ENCODE data around the gene VTA1. TPM values are rescaled to one million over a fixed set of nuclear protein-coding genes. Genes with fewer than 3 reads are reported as not detected.
"Not testable (repeated sequence)": the region's sequence is repeated elsewhere in the genome, so short reads cannot be mapped to it uniquely, and the experiment has no call there.

VTA1 gene
- total RNA-seq, 2 experiments from 2014 or later: 37.0 to 37.6 TPM

- Mint-ChIP-seq H3K4me3 (no peak overlapping the region), H3K9me3 (peaks cover 11% of the 10 kb centered on the region), H3K27ac (no peak overlapping the region), H3K27me3 (no peaks in the 10 kb centered on the region), H3K36me3 (ENCODE audit: low read depth) (peaks cover 55% of the 10 kb centered on the region), H3K4me1 (peaks cover 2% of the 10 kb centered on the region)
- ChIA-PET CTCF (interaction anchor here (0.9 to 1.7 kb wide), 4 partner anchors 18 to 30 kb away, joined by 3 to 4 read pairs (median 3); no protein-coding TSS in a partner anchor), POLR2A (interaction anchor here (0.9 kb wide), 1 partner anchor 31 kb away, joined by 3 read pairs; the partner anchor contains the start of gene VTA1)
- DNase-seq: no peak
Measured at GRCh38 chr6:142178129-142178528, 31.1 kb downstream of the VTA1 start.

GRCh38 chr6:142182004-142182403, 34.9 kb downstream of the VTA1 start:
- POLR2A ChIA-PET: no interaction called here
- CTCF ChIA-PET: no interaction called here
- Mint-ChIP-seq H3K4me1 (peaks cover 2% of the 10 kb centered on the region), H3K27ac (no peak overlapping the region), H3K36me3 (ENCODE audit: low read depth) (peaks cover 26% of the 10 kb centered on the region), H3K9me3 (peaks cover 9% of the 10 kb centered on the region), H3K27me3 (no peaks in the 10 kb centered on the region), H3K4me3 (no peak overlapping the region)
- DNase-seq: no peak

DNA sequence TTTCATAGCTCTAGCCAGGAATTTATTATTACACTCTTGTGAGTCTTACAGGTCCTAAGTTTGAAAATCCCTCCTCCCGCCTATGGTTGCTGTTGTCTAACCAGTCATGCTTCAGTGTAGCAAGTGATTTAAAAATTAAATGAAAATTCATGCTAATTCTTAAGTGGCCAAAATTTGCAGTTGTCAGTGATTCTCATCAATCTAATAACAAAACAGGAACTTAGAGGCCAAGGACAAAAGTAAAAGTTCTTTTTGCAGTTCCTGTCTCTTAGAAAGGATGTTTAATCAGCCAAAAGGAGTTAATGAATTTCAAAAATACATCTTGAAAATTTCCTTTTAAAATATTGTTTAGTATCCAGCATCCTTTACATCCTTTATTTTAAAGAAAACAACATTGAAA, 36.3 kb downstream of the VTA1 start:
- Mint-ChIP-seq H3K27me3 (no peaks in the 10 kb centered on the region), H3K27ac (no peak overlapping the region), H3K4me3 (no peak overlapping the region), H3K36me3 (ENCODE audit: low read depth) (peaks cover 13% of the 10 kb centered on the region), H3K4me1 (peaks cover 2% of the 10 kb centered on the region), H3K9me3 (no peaks in the 10 kb centered on the region)
- ChIA-PET POLR2A (no interaction called here), CTCF (no interaction called here)
- no peak for DNase-seq

- peaks cover 16% of the 10 kb centered on the region for H3K36me3 Mint-ChIP-seq (ENCODE audit: low read depth)
- H3K27ac Mint-ChIP-seq: no peak overlapping the region
- POLR2A ChIA-PET: no interaction called here
- H3K9me3 Mint-ChIP-seq: no peaks in the 10 kb centered on the region
- no peak overlapping the region for H3K4me3 Mint-ChIP-seq
- CTCF ChIA-PET: no interaction called here
- no peaks in the 10 kb centered on the region for H3K27me3 Mint-ChIP-seq
- DNase-seq: no peak
- H3K4me1 Mint-ChIP-seq: peaks cover 2% of the 10 kb centered on the region
Measured at GRCh38 chr6:142184307-142184706, 37.2 kb downstream of the VTA1 start.

- H3K27me3 Mint-ChIP-seq: no peaks in the 10 kb centered on the region
- POLR2A ChIA-PET: no interaction called here
- H3K27ac Mint-ChIP-seq: no peak overlapping the region
- peaks cover 2% of the 10 kb centered on the region for H3K4me1 Mint-ChIP-seq
- H3K4me3 Mint-ChIP-seq: no peak overlapping the region
- H3K9me3 Mint-ChIP-seq: no peaks in the 10 kb centered on the region
- DNase-seq: no peak
- CTCF ChIA-PET: interaction anchor here (2.1 kb wide), 1 partner anchor 30 kb away, joined by 6 read pairs; no protein-coding TSS in a partner anchor
- peaks cover 17% of the 10 kb centered on the region for H3K36me3 Mint-ChIP-seq (ENCODE audit: low read depth)
Measured at GRCh38 chr6:142185641-142186040, 38.6 kb downstream of the VTA1 start.

DNA sequence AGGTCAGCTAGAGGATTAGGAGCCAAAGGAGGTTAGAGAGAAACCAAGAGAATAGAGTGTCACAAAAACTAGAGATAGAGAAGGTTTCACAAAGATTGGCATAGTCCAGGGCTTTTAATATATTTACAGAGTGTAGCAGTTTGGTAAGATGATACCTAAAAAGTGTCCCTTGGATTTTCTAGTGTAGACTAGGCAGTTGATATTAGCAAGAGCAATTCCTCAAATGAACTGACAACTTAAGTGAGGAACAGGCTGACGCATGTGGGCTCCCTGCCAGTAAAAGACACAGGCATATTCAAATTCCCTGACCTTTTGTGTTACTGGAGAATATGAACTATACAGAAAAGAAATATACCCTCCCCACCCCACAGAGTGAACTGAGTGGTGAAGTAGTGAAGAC, 40.1 kb downstream of the VTA1 start:
- Mint-ChIP-seq H3K4me3 (no peak overlapping the region), H3K27ac (no peak overlapping the region), H3K36me3 (ENCODE audit: low read depth) (peaks cover 12% of the 10 kb centered on the region), H3K27me3 (no peaks in the 10 kb centered on the region), H3K9me3 (no peaks in the 10 kb centered on the region), H3K4me1 (peaks cover 2% of the 10 kb centered on the region)
- no peak for DNase-seq
- ChIA-PET CTCF (interaction anchor here (1.4 to 2.4 kb wide), 3 partner anchors 9 to 31 kb away, joined by 6 to 7 read pairs (median 6); no protein-coding TSS in a partner anchor), POLR2A (no interaction called here)

- H3K27ac Mint-ChIP-seq; DNase-seq; H3K4me1 Mint-ChIP-seq; H3K9me3 Mint-ChIP-seq; H3K4me3 Mint-ChIP-seq; POLR2A ChIA-PET; H3K36me3 Mint-ChIP-seq (ENCODE audit: low read depth); H3K27me3 Mint-ChIP-seq: not testable (repeated sequence)
- CTCF ChIA-PET: interaction anchor here (0.8 to 2.4 kb wide), 2 partner anchors 8 to 19 kb away, joined by 3 to 7 read pairs; no protein-coding TSS in a partner anchor
Measured at GRCh38 chr6:142188341-142188740, 41.3 kb downstream of the VTA1 start.

- Mint-ChIP-seq H3K9me3 (no peaks in the 10 kb centered on the region), H3K36me3 (ENCODE audit: low read depth) (peaks cover 13% of the 10 kb centered on the region), H3K4me1 (no peaks in the 10 kb centered on the region), H3K4me3 (no peak overlapping the region), H3K27ac (no peak overlapping the region), H3K27me3 (no peaks in the 10 kb centered on the region)
- ChIA-PET CTCF (interaction anchor here (3.8 kb wide), 1 partner anchor 19 kb away, joined by 13 read pairs; no protein-coding TSS in a partner anchor), POLR2A (no interaction called here)
- DNase-seq: no peak
Measured at GRCh38 chr6:142189057-142189456, 42.0 kb downstream of the VTA1 start.

- Mint-ChIP-seq H3K36me3 (ENCODE audit: low read depth) (peaks cover 31% of the 10 kb centered on the region), H3K4me3 (no peak overlapping the region), H3K27ac (no peak overlapping the region), H3K27me3 (no peaks in the 10 kb centered on the region), H3K4me1 (peaks cover 5% of the 10 kb centered on the region), H3K9me3 (no peaks in the 10 kb centered on the region)
- CTCF ChIA-PET: interaction anchor here (1.7 to 3.8 kb wide), 2 partner anchors 16 to 36 kb away, joined by 4 to 13 read pairs; no protein-coding TSS in a partner anchor
- POLR2A ChIA-PET: no interaction called here
- no peak for DNase-seq
Measured at GRCh38 chr6:142192343-142192742, 45.3 kb downstream of the VTA1 start.

- H3K4me1 Mint-ChIP-seq: peaks cover 5% of the 10 kb centered on the region
- peaks cover 35% of the 10 kb centered on the region for H3K36me3 Mint-ChIP-seq (ENCODE audit: low read depth)
- DNase-seq: no peak
- no peak overlapping the region for H3K27ac Mint-ChIP-seq
- POLR2A ChIA-PET: no interaction called here
- no peak overlapping the region for H3K4me3 Mint-ChIP-seq
- H3K9me3 Mint-ChIP-seq: no peaks in the 10 kb centered on the region
- CTCF ChIA-PET: interaction anchor here (1.7 kb wide), 1 partner anchor 38 kb away, joined by 4 read pairs; no protein-coding TSS in a partner anchor
- H3K27me3 Mint-ChIP-seq: no peaks in the 10 kb centered on the region
Measured at GRCh38 chr6:142193621-142194020, 46.6 kb downstream of the VTA1 start.

- DNase-seq: no peak
Measured at GRCh38 chr6:142195862-142196541, 48.9 kb downstream of the VTA1 start.

DNA sequence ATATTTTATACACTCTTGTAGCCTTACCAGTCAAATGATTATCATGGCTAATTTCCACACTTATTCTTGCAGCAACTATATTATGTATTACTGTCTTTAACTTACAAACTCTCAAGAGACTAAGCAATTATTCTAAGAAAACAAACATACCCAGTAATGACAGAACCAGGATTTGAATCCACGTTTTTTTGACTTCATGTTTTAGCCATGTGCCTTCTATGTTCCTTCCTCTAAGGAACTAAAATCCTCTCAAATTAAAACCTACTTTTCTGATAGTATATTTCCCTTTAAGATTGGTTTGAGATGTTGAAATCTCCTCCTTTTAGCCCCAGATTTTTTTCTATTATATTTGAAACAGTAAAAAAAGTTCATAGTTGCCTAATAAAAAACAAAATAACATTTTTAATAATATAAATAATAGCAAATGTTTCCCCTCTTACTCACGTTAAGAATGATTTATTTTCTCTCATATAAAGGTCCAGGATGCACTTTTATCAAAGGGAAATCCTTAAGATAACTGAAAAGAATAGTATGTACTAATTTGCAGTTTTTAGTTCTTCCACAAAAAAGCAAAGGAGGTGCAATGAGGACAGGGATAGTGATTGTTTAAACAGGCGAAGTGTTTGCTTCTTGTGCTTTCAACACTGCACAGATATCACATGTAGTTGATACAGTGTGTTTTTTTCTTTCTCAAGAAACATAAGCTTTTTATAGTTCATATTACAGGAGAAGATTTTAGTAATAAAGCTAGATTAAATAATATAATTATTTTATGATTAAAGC, 54.0 kb downstream of the VTA1 start:
- Mint-ChIP-seq H3K27me3 (no peaks in the 10 kb centered on the region), H3K36me3 (ENCODE audit: low read depth) (peaks cover 36% of the 10 kb centered on the region), H3K4me1 (peaks cover 1% of the 10 kb centered on the region), H3K9me3 (no peaks in the 10 kb centered on the region), H3K4me3 (no peak overlapping the region), H3K27ac (no peak overlapping the region)
- DNase-seq: no peak
- ChIA-PET CTCF (no interaction called here), POLR2A (no interaction called here)

More at GRCh38 chr6:142195862-142196541, 48.9 kb downstream of the VTA1 start:
- Mint-ChIP-seq H3K27me3 (no peaks in the 10 kb centered on the region), H3K9me3 (no peaks in the 10 kb centered on the region), H3K27ac (no peak overlapping the region), H3K4me1 (peaks cover 5% of the 10 kb centered on the region), H3K36me3 (ENCODE audit: low read depth) (peaks cover 34% of the 10 kb centered on the region), H3K4me3 (no peak overlapping the region)
- ChIA-PET POLR2A (no interaction called here), CTCF (interaction anchor here (0.9 to 3.2 kb wide), 6 partner anchors 8 to 52 kb away, joined by 3 to 19 read pairs (median 6); no protein-coding TSS in a partner anchor)

DNA sequence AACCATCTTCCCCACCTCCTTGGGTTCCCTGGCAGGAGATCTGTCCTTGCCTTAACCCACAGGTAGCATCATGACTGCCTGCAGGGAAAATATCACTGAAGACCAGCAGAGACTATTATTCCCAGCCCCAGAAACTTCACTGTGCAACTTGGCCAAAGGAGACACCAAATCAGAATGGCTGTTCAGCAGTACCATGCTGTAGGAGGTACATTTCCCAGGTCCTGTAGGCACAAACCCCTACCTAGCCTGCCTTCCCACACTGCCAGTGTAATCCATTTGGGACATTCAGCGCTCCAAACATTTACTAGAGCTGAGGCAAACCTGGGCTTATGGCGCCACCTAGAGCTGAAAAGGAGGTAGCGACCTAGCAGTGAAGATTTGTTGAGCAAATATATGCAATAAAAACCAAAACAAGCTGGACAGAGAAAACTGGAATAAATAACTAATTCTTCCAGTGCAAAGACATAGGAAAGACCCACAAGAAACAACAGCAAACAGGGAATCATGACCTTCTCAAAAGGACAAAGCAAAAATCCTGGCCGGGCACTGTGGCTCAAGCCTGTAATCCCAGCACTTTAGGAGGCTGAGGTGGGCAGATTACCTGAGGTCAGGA, 60.3 kb downstream of the VTA1 start:
- POLR2A ChIA-PET: interaction anchor here (0.7 kb wide), 1 partner anchor 60 kb away, joined by 7 read pairs; the partner anchor contains the start of genes NMBR and VTA1
- no peak overlapping the region for H3K4me3 Mint-ChIP-seq
- peaks cover 45% of the 10 kb centered on the region for H3K36me3 Mint-ChIP-seq (ENCODE audit: low read depth)
- H3K9me3 Mint-ChIP-seq: peaks cover 2% of the 10 kb centered on the region
- H3K27me3 Mint-ChIP-seq: no peaks in the 10 kb centered on the region
- H3K4me1 Mint-ChIP-seq: no peaks in the 10 kb centered on the region
- DNase-seq: peak; percentile 33
- CTCF ChIA-PET: interaction anchor here (0.6 to 2.7 kb wide), 24 partner anchors 8 to 218 kb away, joined by 3 to 32 read pairs (median 4); partner anchors contain the start of genes NMBR and VTA1
- H3K27ac Mint-ChIP-seq: no peak overlapping the region
